ENCODE measurements around the gene NTM.
A peak's percentile ranks its signal among the peaks of the same experiment; 100 is the strongest.

Gene NTM

GRCh38 chr11:131572423-131572822 lies 202.0 kb downstream of the NTM start:
- no peak for DNase-seq

DNA sequence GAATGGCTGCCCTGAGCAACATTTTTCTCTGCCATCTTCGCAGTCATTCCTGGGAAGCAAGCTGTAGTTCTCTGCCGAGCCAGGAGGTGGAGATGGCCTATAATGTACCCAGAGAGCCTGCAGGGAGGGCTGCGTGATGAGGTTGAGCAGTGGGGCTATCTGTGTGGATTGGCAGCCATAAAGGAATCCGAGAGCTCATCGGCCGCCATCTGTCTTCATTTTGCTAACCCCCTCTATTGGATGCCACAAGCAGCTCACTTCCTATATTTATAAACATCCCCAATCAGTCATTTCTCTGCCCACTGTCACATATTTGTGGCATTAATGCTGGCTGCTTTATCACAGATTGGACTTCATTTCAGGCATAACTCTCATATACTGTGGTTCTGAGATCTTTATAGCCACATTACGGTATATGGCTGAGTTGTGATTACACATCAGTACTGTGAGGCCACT lies 209.5 kb downstream of the NTM start:
- peak; percentile 18 for DNase-seq

GRCh38 chr11:131580476-131580875 lies 210.1 kb downstream of the NTM start:
- no peak for DNase-seq

DNA sequence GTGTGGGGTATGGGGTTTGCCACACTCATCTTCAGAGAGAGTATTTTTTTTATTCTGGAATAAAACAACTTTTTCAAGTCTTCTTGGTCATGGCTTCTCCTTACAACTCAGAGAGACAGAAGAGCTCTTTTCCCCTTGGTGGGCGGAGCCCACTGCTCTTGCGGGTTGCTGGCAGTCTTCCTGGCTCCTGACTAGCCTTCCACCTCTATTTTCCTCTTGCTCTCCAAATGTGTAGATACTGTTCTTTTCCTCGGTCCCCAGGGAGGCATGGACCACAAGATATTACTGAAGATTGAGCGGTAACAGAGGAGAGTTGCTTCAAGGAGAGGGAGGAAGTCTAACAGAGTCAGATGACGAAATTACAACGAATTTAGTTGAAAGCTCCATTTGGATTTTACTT lies 210.6 kb downstream of the NTM start:
- no peak for DNase-seq

GRCh38 chr11:131582021-131582525 lies 211.7 kb downstream of the NTM start:
- DNase-seq: no peak

DNA sequence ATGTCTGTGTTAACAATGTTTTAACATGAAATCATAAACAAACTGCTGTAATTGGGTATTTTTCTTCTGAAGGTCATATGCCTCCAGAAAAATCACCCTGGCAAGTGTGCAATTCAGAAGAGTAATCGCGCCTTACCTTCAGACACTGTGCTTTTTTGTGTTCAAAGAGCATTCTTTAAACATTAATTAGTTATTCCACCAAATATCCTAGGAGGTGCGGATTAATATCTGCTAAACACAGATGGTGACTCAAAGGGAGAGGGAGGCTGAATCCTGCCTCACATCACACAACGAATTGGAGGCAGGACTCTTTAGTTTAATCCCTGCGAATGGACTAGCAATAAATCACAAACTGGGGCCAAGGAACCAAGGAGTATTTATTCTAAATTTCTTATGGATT lies 213.0 kb downstream of the NTM start:
- DNase-seq: no peak

- DNase-seq: no peak
Observed at GRCh38 chr11:131583938-131584337, 213.5 kb downstream of the NTM start.

- DNase-seq: peak; percentile 45
Observed at GRCh38 chr11:131584785-131585592, 214.6 kb downstream of the NTM start.

DNA sequence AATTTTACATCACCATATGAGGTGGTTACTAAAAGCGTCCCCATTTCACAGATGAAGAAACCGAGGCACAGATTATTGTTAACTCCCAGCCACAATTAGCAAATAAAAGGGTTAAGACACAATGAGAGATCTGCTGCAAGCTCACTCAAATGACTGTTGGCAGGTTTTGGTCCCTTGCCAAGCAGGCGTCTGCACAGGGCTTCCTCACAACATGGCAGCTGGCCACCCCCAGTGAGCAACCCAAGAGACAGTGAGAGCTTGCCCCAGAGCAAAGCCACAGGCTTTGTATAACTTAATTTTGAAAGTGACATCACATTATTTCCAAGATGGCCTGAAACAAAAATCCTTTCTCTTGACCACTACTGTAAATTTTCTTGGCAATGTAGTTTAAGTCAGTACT lies 217.6 kb downstream of the NTM start:
- no peak for DNase-seq

- no peak for DNase-seq
Observed at GRCh38 chr11:131591051-131591461, 220.6 kb downstream of the NTM start.

DNA sequence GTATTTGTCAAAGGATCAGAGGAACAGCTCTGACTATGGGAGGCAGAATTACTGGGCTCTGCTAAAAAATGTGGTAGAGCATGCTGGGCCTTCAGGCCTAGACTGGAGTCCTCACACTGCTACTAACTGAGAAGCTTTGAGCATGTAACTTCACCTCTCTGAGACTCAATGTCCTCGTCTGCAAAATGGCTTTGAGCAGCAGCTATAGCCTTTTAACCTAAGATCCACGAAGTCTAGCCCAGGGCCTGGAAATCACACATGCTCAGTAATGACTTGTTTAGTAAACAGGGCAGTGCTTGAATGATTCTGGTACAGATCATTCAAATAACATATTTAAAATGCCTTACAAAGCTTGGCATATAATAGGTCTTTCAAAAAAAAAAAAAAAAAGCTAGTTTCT lies 221.7 kb downstream of the NTM start:
- DNase-seq: no peak

- no peak for DNase-seq
Observed at GRCh38 chr11:131592734-131593133, 222.3 kb downstream of the NTM start.

DNA sequence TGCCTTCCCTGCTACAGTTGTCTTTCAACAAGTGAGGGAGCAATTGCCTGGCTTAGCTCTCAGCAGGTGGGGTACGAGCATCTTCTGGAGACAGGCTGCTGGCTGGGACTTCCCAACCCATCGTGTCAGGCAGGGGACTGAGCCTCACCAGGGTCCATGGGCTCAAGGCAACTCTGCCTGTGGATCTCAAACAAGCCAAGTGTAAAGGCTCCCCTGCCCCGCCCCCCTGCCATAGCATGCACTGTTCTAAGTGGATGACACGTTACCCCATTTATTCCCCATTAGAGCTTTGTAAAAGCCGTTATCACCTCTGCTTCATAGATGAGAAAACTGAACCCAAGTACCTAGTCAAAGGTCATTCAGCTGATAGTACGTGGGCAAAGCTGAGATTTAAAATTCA lies 222.9 kb downstream of the NTM start:
- no peak for DNase-seq

- no peak for DNase-seq
Observed at GRCh38 chr11:131595797-131596196, 225.4 kb downstream of the NTM start.

DNA sequence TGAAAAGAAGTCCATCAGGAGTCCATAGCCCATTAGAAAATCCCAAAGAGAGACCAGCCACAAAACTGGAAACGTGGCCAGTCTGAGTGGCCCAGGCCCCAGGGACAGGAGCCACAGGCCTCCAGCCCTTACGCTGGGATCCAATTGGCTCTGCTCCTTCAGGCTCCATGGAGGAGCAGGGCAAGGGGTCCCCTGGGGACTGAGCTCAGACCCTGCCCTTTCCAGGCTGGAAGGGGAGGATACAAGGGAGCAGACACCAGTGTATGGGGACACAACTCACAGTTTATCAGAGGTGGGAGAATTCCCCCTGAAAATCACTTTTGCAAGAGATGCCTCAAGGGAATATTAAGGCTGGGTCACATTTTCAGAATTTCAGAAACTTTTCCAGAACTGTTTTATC lies 227.5 kb downstream of the NTM start:
- no peak for DNase-seq

DNA sequence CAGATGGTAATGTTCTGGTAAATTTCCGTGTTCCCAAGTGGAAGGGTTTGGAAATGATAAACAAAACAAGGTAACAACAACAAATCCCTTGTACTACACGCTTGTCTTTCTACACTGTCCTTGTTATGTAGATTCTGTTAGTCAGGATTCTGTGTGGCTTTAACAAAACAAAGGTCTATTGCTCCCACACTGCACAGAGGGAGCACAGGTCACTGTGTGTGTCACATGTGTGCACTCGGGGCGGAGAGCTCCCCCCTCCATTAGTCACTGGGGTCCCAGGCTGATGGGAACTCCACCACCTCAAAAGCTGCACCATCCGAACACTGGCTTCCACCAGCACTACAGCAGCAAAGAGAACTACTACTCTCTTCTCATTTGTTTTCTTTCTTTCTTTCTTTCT lies 227.9 kb downstream of the NTM start:
- no peak for DNase-seq

- DNase-seq: no peak
Observed at GRCh38 chr11:131599285-131599684, 228.9 kb downstream of the NTM start.

DNA sequence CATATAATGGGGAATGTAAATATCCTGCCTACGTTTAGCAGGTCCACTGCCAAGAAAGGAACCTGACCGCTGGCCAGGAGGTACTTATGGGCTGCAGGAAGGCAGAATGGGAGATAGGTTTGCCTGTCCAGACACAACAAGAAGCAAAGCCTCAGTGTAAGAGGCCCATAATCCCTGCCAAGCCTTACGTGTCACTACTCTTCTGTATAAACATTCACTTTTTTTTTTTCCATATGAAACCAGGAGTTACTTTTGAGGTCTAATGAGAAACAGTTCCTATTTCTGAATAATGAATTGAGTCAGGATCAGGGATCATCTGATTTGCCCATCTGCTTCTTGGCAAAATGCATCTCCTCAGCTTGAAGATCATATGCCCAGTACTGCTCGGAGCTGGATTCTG lies 230.2 kb downstream of the NTM start:
- DNase-seq: no peak

DNA sequence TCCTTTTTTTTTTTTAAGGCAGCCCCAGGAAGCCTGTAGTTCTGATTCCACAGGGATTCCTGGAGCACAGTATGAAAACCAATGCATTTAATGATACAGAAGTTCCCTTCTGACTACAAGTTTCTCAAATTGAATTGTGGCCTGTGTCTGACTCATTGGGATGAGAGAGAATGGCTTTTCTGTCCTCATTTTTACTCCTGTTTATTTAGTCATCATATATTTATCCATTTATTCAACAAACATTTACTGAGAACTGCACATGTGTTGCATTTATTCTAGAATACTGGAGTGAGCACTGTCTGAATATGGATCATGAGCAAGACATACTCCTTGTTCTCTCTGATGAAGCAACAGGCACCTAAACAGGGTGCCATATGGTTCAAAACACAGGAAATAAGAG lies 231.2 kb downstream of the NTM start:
- no peak for DNase-seq

GRCh38 chr11:131602431-131602830 lies 232.0 kb downstream of the NTM start:
- no peak for DNase-seq

DNA sequence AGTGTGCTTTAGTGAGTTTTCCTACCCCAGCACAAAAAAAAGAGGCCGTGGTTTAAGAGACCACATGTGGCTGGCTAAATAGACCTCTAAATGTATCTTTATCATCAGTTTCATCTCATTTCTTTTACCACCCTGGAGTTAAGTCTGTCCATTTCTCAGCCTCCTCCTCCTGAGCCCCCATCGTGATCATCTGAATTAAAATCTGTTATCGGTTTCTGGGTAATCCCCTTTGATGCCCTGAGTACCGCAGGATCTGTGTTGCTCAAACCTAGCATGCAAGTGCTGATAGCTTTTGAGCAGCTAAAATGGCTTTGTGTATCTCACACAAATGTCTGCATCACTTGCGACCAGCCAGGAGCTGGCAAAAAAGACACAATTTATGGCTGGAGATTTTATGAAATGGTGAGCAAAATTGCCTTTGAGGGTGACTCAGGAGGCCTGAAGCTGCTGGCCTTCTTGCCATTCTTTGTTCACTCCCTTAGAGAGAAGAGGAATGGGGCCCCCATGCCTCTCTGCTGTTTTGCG lies 236.5 kb downstream of the NTM start:
- DNase-seq: no peak

DNA sequence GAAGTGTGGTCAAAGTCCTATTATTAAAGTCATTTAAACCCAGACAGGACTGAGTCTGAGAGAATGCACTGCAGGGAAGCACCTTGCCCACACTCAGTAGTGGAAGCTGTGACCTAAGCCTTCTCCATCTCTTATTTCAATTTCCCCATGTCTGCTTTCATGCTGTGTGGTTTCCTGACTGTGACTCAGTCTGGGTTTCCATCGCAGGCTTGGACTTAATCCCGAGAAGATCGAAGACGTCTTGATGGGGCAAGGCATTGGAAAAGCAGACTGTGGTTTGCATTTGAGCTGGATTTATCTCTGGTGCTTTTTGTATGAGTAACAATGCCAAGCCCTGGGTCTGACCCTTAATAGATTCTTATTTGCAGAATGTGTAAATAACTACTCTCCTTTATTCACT lies 238.9 kb downstream of the NTM start:
- peak; percentile 60 for DNase-seq

DNA sequence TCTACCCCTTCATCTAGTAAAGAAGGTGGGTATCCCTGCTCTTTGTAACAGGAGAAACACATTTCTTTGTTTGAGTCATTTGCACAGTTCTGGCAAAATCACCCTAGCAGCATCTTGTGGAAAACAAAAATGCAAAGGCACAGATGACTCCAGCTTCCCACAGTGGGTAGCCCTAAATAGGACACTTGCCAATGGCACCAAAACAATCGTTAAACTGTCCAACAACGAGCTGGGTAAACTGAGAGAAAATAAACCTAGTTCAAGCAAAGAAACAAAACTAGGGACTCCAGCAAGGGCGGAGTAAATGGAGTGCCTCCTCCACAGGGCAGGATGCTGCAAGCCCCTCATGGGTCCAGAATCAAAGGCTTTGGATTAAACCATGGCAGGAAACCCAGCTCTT lies 239.5 kb downstream of the NTM start:
- no peak for DNase-seq

- no peak for DNase-seq
Observed at GRCh38 chr11:131611322-131611721, 240.9 kb downstream of the NTM start.

DNA sequence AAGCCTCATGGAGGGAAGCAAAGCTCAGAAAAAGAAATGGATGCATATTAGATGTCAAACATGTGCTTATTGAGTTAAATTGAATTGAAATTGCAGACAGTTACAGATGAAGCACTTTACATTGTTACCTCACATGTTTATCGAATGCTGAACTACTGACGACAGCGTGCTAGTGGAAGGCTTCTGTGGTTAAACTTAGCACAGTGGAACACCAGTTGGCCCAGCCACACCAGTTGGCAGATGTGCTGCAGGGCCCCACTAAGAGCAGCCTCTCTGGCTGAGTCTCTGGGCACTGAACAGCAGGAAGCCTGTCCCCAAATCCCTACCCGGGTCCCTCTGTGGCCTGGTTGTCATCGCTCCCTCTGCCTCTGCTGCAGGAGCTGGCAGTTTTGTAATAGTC lies 242.1 kb downstream of the NTM start:
- DNase-seq: no peak

All from KG1 (cell line).